Testis (tissue), 2 donors: ENCODE results near the gene SLC9A3.

Experiments used
- POLR2A ChIP-seq: fragments of 450-650 bp; IDR thresholded peaks from one replicate; pipeline ENCODE4 v1.6.1; 2017; ENCODE audit warnings: antibody characterized with exemption, mild to moderate bottlenecking, moderate library complexity
- TF ChIP-seq, protein P1 (sequence below), 3 experiments: fragments of 450-650 bp in 2 of 3; fragments of 200-600 bp in 1 of 3; sonication (generic) in 1 of 3; IDR thresholded peaks; one replicate each; pipeline ENCODE4 v1.5.1; 2016 to 2019; ENCODE audit warnings: antibody characterized with exemption in 3 of 3, mild to moderate bottlenecking in 2 of 3, moderate library complexity in 1 of 3

DNA sequence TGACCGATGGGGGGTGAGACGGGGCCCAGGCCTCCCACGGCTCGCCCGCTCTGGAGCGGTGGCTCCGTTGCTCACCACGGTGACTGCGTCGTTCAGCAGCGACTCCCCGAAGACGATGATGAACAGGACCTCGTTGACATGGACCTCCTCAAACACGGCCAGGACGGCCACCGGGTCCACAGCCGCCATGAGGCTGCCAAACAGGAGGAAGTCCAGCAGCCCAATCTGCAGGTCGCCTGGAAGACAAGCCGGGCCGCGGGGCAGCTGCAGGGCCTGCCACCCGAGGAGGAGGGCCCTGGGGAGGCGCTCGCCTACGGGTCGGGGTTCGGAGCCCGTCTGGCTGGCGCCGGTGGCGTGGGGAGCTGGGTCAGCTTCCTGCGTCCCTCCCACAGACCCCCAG, 36.0 kb downstream of the SLC9A3 start:
- TF ChIP-seq, protein P1, sequence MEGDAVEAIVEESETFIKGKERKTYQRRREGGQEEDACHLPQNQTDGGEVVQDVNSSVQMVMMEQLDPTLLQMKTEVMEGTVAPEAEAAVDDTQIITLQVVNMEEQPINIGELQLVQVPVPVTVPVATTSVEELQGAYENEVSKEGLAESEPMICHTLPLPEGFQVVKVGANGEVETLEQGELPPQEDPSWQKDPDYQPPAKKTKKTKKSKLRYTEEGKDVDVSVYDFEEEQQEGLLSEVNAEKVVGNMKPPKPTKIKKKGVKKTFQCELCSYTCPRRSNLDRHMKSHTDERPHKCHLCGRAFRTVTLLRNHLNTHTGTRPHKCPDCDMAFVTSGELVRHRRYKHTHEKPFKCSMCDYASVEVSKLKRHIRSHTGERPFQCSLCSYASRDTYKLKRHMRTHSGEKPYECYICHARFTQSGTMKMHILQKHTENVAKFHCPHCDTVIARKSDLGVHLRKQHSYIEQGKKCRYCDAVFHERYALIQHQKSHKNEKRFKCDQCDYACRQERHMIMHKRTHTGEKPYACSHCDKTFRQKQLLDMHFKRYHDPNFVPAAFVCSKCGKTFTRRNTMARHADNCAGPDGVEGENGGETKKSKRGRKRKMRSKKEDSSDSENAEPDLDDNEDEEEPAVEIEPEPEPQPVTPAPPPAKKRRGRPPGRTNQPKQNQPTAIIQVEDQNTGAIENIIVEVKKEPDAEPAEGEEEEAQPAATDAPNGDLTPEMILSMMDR (IDR thresholded peaks at IDR 0.05): no peak
- no peak for TF ChIP-seq POLR2A
